HG02678 (cell line): ENCODE results near the gene OTUD7B.

ENCODE experiments used
- ATAC-seq: cut with Tn5 transposase; IDR thresholded peaks from one replicate; pipeline ENCODE4 v1.9.1; 2021; ENCODE audit warnings: mild to moderate bottlenecking, moderate library complexity; ENCODE audit not compliant: unreplicated experiment

Gene OTUD7B

GRCh38 chr1:149923626-149924025 lies 86.9 kb downstream of the OTUD7B start:
- no peak for ATAC-seq

DNA sequence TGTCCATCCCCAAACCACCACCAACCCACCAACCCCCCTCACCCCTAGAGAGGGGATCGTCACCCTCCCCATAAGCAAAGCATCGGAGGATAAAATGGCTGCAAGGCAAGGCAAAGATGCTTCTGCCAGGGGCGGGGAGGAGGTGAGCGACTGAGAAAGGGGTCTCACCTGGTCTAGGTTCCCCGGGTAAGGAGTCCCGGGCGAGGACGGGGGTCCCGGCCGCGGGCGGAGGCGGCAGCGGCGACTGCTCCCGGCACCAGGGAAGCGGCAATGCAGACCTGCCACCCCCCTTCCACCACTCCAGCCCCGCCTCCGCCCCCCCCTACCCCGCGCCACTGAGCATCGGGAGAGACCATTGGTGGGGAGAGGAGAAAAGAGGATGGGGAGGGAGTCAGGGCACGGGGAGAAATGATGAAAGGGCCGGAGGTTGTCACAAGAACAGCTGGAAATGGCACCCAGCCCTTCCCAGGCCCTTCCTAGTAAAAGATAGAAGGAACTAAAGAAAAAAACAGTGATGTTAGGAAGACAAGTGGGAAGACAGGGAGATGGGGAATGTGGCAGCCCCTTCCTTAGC lies 92.9 kb downstream of the OTUD7B start, which contains the start of gene SV2A:
Gene SV2A (minus strand): TSS at position 274 of the 574 bp plus-strand sequence. CDS start 4,004 bp downstream, outside the sequence.
- no peak for ATAC-seq

DNA sequence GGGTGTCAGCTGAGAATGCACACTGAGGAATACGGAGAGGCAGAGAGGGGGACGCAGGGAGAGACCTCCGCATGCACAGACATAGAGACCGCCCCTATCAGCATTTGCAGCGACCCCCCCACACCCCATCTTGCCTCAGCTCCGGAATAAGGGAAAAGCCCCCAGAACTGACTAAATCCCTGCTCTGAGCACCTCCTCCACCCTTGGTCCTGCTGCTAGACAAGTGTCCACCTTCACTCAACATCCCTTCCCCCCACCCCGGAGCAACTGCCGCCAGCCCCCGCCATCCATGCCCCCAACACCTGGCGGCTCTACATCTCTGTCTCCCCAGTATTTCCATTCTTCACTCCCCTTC lies 93.7 kb downstream of the OTUD7B start:
- no peak for ATAC-seq

DNA sequence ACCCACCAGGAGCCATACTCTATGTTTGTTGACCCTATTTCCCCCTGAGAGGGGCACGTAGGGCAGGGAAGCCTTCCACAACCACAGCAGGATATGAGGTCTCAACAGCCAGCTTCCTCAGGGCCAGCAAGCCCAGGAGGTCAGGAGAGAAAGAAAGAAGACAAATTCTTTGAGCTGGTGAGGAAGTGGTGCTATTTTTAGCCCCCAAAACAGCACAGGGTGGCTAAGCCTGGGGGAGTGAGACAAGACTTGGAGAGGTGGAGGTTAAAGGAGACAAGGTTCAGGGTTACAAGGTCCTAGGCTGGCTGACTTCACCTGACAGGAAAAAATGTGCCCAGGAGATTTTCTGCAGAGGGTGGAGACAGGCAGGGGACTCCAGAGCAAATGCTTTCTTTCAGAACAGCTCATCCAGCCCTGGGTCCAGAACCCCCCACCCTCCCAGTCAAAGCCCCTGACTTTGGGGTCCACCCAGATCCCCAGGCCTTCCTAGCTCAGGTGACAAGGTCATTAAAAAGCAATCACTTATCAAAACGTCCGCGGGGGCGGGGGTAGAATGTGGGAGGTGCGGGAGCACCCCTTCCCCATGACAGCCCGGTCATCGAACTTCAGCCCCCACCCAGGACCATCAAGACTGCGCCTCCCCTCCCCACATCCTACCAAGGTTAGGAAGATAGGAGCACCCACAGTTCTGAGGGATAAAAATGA lies 94.2 kb downstream of the OTUD7B start:
- no peak for ATAC-seq

DNA sequence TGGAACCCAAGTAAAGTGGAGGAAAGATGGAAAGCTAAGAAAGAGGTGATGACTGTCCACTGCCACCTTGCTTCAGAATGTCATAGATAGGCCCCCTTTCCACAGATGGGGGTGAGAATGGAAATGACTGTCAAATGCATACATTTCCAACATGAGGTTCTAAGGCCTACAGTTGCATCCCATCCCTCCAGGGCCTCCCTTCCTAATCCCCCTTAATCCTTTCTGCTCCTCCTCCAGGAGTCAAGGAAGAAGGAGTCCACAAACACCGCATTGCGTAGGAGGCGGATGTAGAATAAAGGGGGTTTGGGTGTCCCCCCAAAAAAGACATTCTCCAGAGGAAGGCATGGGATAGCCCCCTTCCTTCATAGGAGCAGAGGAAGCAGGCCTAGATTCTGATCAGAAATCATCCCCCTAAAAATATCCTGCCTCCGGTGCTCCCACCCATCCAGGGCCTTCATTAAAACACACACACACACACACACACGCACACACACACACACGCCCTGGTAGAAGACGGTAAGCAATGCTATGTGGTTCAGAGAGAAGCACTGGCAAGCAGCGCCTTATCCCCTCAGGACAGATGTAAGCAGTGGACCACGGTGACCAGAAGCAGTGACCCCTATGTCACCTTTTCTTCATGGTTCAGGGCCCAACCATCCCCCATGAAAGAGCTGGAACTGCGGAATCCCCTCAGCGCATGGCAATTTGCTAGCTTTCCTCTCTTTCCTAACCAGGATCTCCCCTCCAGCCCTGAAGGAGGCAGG lies 94.9 kb downstream of the OTUD7B start:
- no peak for ATAC-seq

GRCh38 chr1:149914545-149914944 lies 96.0 kb downstream of the OTUD7B start:
- no peak for ATAC-seq

DNA sequence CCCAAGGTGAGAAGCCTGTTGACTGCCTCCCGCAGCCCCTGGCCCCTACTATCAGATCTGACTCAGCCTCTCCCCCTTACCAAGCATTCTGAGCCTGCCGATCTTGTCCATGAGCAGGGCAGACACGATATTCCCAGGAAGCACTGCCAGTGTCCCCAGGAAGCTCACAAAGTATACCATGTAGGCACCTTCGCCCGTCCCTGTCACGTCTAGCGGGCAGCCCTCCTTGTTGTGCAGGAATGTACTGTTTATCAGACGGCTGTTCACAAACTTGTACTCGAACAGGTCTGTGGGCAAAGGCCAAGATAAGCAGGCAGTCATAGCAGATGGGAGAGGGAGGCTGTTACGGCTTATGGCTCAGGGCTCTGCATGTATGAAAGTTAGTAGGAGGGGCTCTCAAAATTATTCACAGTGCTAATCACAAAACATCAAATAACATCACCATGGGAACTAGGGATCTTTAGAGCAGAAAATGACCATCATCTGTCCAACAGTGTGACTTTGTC lies 103.9 kb downstream of the OTUD7B start:
- no peak for ATAC-seq

GRCh38 chr1:149903836-149904491 lies 106.6 kb downstream of the OTUD7B start:
- no peak for ATAC-seq

DNA sequence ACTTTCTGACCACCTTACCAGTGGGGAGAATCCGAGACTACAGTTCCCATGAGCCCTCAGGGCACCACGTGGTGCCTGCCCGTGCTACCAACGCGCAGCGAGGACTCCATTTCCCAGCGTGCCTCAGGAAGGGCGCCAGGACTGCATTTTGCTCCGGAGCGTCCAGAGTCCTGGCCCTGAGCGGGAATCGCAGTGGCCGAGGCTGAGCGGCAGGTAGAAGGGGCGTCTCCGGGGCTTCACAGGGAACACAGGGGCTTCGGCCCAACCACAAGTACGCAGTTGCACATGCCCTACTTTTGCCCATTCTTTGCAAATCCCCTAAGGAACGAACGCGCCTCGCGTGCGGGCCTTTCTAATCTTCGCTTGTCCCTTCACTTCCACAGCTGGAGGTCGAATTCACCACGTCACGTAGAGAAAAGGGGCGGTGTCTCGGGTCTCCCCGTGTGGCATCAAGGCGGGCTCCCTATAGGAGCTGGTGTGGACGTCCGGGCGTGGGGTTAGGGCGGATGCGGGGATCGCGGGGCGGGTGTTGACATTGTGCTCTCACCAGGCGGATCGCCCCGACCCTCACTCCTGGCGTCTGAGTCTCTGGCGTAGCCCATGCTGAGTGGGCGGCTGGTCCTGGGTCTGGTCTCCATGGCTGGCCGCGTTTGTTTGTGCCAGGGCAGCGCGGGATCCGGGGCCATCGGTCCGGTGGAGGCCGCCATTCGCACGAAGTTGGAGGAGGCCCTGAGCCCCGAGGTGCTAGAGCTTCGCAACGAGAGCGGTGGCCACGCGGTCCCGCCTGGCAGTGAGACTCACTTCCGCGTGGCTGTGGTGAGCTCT lies 110.9 kb downstream of the OTUD7B start, which contains the start of gene BOLA1:
Gene BOLA1 (plus strand): TSS at position 109 of the 825 bp plus-strand sequence. CDS start 492 bp downstream, at position 601.
- peak; percentile 99 for ATAC-seq

GRCh38 chr1:149896575-149896974 lies 114.0 kb downstream of the OTUD7B start:
- ATAC-seq, result no peak

DNA sequence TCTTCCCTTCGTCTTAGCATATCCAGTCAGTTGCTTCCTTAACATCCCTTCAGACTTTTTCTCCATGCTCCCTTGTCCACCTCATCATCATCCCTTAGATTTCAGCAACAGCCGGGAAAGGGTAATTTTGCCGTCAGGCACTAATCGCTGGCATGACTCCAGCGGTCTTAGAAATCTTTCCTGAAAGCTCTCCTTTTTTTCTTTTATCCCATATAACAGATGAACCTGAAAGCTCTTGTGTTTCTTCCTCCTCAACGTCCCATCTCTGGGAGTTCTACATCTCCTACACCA lies 121.6 kb downstream of the OTUD7B start:
- no peak for ATAC-seq

DNA sequence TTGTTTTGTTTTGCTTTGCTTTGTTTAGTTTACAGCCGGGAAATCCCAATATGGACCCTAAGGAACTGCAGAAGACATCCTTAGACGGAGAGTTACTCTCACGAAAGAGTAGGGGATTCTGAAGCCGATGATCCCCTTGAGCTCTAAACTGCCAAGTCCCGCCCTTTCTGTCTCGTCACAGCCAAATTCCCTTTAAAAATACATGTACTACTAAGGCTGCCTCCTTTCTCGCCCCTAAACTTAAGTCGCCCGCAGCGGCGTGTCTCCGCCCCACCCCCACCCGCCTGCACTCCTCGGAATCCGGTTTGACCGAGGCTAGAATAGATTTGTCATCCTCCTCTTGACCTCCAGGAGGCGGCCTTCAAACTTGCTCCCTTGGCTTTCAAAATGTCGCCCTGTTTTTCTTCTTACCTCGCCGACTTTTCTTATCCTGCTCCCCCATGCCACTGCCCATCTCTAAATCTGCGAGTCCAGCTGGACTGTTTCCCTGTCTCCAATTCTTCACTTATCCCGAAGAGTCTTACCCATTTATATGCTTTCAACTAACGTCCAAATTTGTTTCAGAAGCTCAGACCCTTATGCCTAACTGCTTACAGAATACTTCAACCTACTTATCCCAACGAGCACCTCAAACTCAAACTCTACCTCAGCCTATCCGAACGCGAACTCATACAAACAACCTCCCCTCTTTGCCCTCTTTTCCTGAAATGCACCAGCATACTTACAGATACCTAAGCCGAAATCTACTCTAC lies 122.1 kb downstream of the OTUD7B start:
- peak; percentile 27 for ATAC-seq
